K562 (cell line): Measurements from ENCODE around the gene EVA1B. TPM values are rescaled to one million over a fixed set of nuclear protein-coding genes. Genes with fewer than 3 reads are reported as not detected.

Experiments
- CCAR2 ChIP-seq: fragments of 200-400 bp; formaldehyde crosslinking; IDR thresholded peaks from 2 replicates; pipeline ENCODE4 v1.6.1; 2017; ENCODE audit warnings: mild to moderate bottlenecking, low read depth, low read length
- CHD7 ChIP-seq: fragments of 200-600 bp; sonication (generic); IDR thresholded peaks from one replicate; pipeline ENCODE4 v1.6.1; 2012; ENCODE audit warnings: mild to moderate bottlenecking, low read depth, low read length, inconsistent platforms
- GABPB2 ChIP-seq: fragments of 250-450 bp; sonication (Bioruptor Pico); conservative IDR thresholded peaks from 2 replicates; pipeline ENCODE4 v1.5.1; 2021; ENCODE audit warnings: mild to moderate bottlenecking
- GATAD2B ChIP-seq: fragments of 450-650 bp; IDR thresholded peaks from 2 replicates; pipeline ENCODE4 v1.6.1; 2017; ENCODE audit warnings: mild to moderate bottlenecking, borderline replicate concordance
- KLF13 ChIP-seq: fragments of 450-650 bp; IDR thresholded peaks from 2 replicates; pipeline ENCODE4 v1.6.1; 2016; ENCODE audit warnings: missing genetic modification characterization, low read depth, mild to moderate bottlenecking, missing compliant biosample characterization, moderate library complexity, borderline replicate concordance
- MLLT1 ChIP-seq, 2 experiments: fragments of 450-650 bp; IDR thresholded peaks; 2 replicates each; pipeline ENCODE4 v1.6.1; 2016
- NR3C1 ChIP-seq: sonication (generic); formaldehyde crosslinking; IDR thresholded peaks from 2 replicates; pipeline ENCODE4 v1.8.1; 2022; ENCODE audit warnings: missing genetic modification reagents
- NRF1 ChIP-seq, 2 experiments: fragments of 450-650 bp; IDR thresholded peaks in 1 of 2; conservative IDR thresholded peaks in 1 of 2; 2 replicates each; pipeline ENCODE4 v1.6.1; 2014; ENCODE audit warnings: mild to moderate bottlenecking in 2 of 2
- PHF21A ChIP-seq: fragments of 450-650 bp; IDR thresholded peaks from 2 replicates; pipeline ENCODE4 v1.6.1; 2017; ENCODE audit warnings: low read depth, borderline replicate concordance
- RBFOX2 ChIP-seq: fragments of 200-400 bp; formaldehyde crosslinking; IDR thresholded peaks from 2 replicates; pipeline ENCODE4 v1.6.1; 2017; ENCODE audit warnings: low read depth, mild to moderate bottlenecking, low read length, moderate library complexity
- SMAD4 ChIP-seq: fragments of 250-450 bp; sonication (Bioruptor Pico); conservative IDR thresholded peaks from 2 replicates; pipeline ENCODE4 v1.8.0; 2021; ENCODE audit warnings: inconsistent platforms, mild to moderate bottlenecking, moderate library complexity
- SRSF9 ChIP-seq: fragments of 200-400 bp; formaldehyde crosslinking; IDR thresholded peaks from 2 replicates; pipeline ENCODE4 v1.6.1; 2017; ENCODE audit warnings: low read depth, low read length, borderline replicate concordance
- U2AF2 ChIP-seq: fragments of 200-400 bp; formaldehyde crosslinking; optimal IDR thresholded peaks from 2 replicates; pipeline ENCODE3; 2017; ENCODE audit warnings: low read depth, mild to moderate bottlenecking, low read length
- ZBTB26 ChIP-seq: fragments of 450-650 bp; formaldehyde crosslinking; IDR thresholded peaks from 2 replicates; pipeline ENCODE4 v1.4.0; 2022; ENCODE audit warnings: missing genetic modification characterization
- polyA plus RNA-seq, 8 experiments: library from polyadenylated mRNA; depleted of rRNA in 4 of 8; stranded (reverse) in 5 of 8; unstranded in 3 of 8; fragments of >200 nt; fragmentation: Nextera tagmentation in 2 of 8; fragmentation: Illumina TruSeq in 1 of 8; extraction: Ambion mirVana in 2 of 8; extraction: Trizol in 1 of 8; gene quantifications; 2 replicates each; pipeline versions ENCODE4 v1.2.1 to v1.2.3, GENCODE V29; 2011 to 2014; ENCODE audit warnings: inconsistent platforms in 1 of 8, missing spikeins in 1 of 8
- total RNA-seq, 7 experiments: library from RNA; depleted of rRNA in 6 of 7; stranded (reverse); fragments of >200 nt in 6 of 7; fragmentation: Illumina TruSeq in 2 of 7; extraction: Trizol in 2 of 7; gene quantifications; 2 replicates each; pipeline versions ENCODE4 v1.2.1 to v1.2.3, GENCODE V29; 2011 to 2021; ENCODE audit warnings: low replicate concordance in 1 of 7

Gene EVA1B
- total and polyA plus RNA-seq, 9 of the 15 experiments (the other 6 are each of a cell fraction or from before 2014, with no cell fraction given), result 0.08 to 65.7 (median 2.4) TPM

GRCh38 chr1:36372617-36373016 is 49.2 kb upstream of the EVA1B start (continued):
- no peak for TF ChIP-seq ZBTB26 (CRISPR knock-in tag)
- TF ChIP-seq PHF21A, result no peak
- no peak for TF ChIP-seq NRF1 (conservative IDR thresholded peaks at IDR 0.05 in 1 of 2, IDR thresholded peaks at IDR 0.05 in 1 of 2)
- TF ChIP-seq SRSF9, result no peak
- no peak for TF ChIP-seq GABPB2 (CRISPR knock-in tag)
- TF ChIP-seq MLLT1 (IDR thresholded peaks at IDR 0.05), result no peak
- no peak for TF ChIP-seq KLF13 (tag)
- TF ChIP-seq SMAD4 (CRISPR knock-in tag), result no peak; the same call in 1 of the 2 replicates
- no peak for TF ChIP-seq RBFOX2
- no peak for TF ChIP-seq CHD7
- no peak for TF ChIP-seq NR3C1
- TF ChIP-seq GATAD2B, result 0 out of 2 replicates have a peak, but pooled peaks have one; percentile 58
- TF ChIP-seq CCAR2, result no peak
- no peak for TF ChIP-seq U2AF2
